Fibroblast of lung (primary cell): Measurements from ENCODE around the gene C19orf81. TPM values are rescaled to one million over a fixed set of nuclear protein-coding genes. Genes with fewer than 3 reads are reported as not detected.
"Not testable (repeated sequence)": the region's sequence is repeated elsewhere in the genome, so short reads cannot be mapped to it uniquely, and the experiment has no call there.

Source experiments
- DNase-seq, 2 donors: peaks; one replicate each; pipeline versions ENCODE4 v3.0.0 to v3.0.0-alpha.2; 2010; ENCODE audit warnings: low read depth in 2 of 2
- H2AFZ ChIP-seq: 2 replicates; pipeline ENCODE4 v1.5.1; 2012; ENCODE audit warnings: low read length, control low read depth, inconsistent platforms
- H3K27ac ChIP-seq: 2 replicates; pipeline ENCODE4 v1.5.1; 2011; ENCODE audit warnings: low read length, control low read depth; ENCODE audit not compliant: insufficient read depth
- H3K27me3 ChIP-seq: 2 replicates; pipeline ENCODE4 v1.5.1; 2011; ENCODE audit warnings: mild to moderate bottlenecking, low read length; ENCODE audit not compliant: control insufficient read depth, insufficient read depth
- H3K36me3 ChIP-seq: 2 replicates; pipeline ENCODE4 v1.5.1; 2011; ENCODE audit warnings: low read length; ENCODE audit not compliant: control insufficient read depth, insufficient read depth
- H3K4me1 ChIP-seq: 2 replicates; pipeline ENCODE4 v1.5.1; 2011; ENCODE audit warnings: low read length; ENCODE audit not compliant: control insufficient read depth, insufficient read depth; ENCODE audit errors: extremely low read depth
- H3K4me2 ChIP-seq: 2 replicates; pipeline ENCODE4 v1.5.1; 2011; ENCODE audit warnings: low read length, control low read depth; ENCODE audit not compliant: insufficient read depth; ENCODE audit errors: extremely low read depth
- H3K4me3 ChIP-seq, 4 experiments: fragments of 200-600 bp in 1 of 4; sonication (generic) in 1 of 4; replicated peaks in 1 of 4; 2 replicates each; pipeline ENCODE4 v1.5.1; 2011 to 2016; ENCODE audit warnings: low read length in 4 of 4, low read depth in 3 of 4, mild to moderate bottlenecking in 3 of 4, control low read depth in 2 of 4, inconsistent platforms in 1 of 4, mixed read lengths in 1 of 4; ENCODE audit not compliant: insufficient read depth in 1 of 4; ENCODE audit errors: control extremely low read depth in 1 of 4
- H3K79me2 ChIP-seq: 2 replicates; pipeline ENCODE4 v1.5.1; 2012; ENCODE audit warnings: mild to moderate bottlenecking, low read length, inconsistent platforms; ENCODE audit not compliant: control insufficient read depth, insufficient read depth
- H3K9ac ChIP-seq: 2 replicates; pipeline ENCODE4 v1.5.1; 2011; ENCODE audit warnings: mild to moderate bottlenecking, low read length, control low read depth; ENCODE audit not compliant: insufficient read depth
- H3K9me3 ChIP-seq: 2 replicates; pipeline ENCODE4 v1.5.1; 2012; ENCODE audit warnings: low read depth, low read length; ENCODE audit not compliant: control insufficient read depth, insufficient read depth
- H4K20me1 ChIP-seq: 2 replicates; pipeline ENCODE4 v1.5.1; 2011; ENCODE audit warnings: low read length; ENCODE audit not compliant: control insufficient read depth, insufficient read depth; ENCODE audit errors: extremely low read depth
- EZH2 ChIP-seq: IDR thresholded peaks from 2 replicates; pipeline ENCODE4 v1.5.1; 2012; ENCODE audit warnings: low read length, control low read depth, mild to moderate bottlenecking; ENCODE audit errors: missing control alignments
- polyA plus RNA-seq, 2 donors: library from polyadenylated mRNA; depleted of rRNA in 1 of 2; stranded (reverse) in 1 of 2; unstranded in 1 of 2; fragments of >200 nt; gene quantifications; 2 replicates each; pipeline ENCODE4 v1.2.1, GENCODE V29; 2011 to 2012; ENCODE audit warnings: missing spikeins in 1 of 2
- total RNA-seq: library from RNA; depleted of rRNA; stranded (reverse); fragments of >200 nt; gene quantifications from 2 replicates; pipeline ENCODE4 v1.2.1, GENCODE V29; 2014
- TF ChIP-seq, protein P1 (sequence below), 2 donors: IDR thresholded peaks in 1 of 2; conservative IDR thresholded peaks in 1 of 2; 1 replicate in 1 of 2; 2 replicates in 1 of 2; pipeline ENCODE4 v1.5.1; 2011 to 2012; ENCODE audit warnings: low read length in 2 of 2, control low read depth in 1 of 2, inconsistent platforms in 1 of 2, low read depth in 1 of 2, mild to moderate bottlenecking in 1 of 2

C19orf81 gene
- total and polyA plus RNA-seq, 2 donors (not counting 1 experiment from before 2014, with no cell fraction given) = not detected

DNA sequence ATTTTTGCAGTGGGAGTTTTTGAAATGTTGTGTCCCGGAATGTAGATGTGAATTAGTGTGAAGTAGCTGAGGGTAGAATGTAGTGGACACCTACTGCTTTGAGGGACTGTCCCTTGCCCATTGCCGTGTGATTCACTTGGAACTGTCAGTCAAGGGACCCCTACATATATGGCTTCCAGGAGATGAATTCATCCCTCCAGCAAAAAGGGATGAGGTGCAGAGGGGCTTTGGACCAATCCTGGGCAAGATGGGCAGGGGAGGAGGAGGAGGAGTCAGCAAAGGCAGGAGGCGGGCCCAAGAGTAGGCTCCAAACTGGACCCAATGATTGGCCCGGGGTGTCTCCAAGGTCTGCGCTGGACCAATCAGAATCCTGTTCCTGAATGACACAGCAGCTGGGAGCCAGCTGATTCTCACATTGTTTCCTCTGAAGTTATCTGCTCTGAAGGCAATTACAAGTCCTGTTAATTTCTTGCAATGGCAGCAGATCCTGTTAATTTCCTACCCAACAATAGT is 28.8 kb upstream of the C19orf81 start:
- not testable (repeated sequence) for H3K36me3 ChIP-seq, H3K4me1 ChIP-seq, H3K9ac ChIP-seq, H3K27ac ChIP-seq, DNase-seq, H3K79me2 ChIP-seq, H2AFZ ChIP-seq, H3K4me3 ChIP-seq, H3K9me3 ChIP-seq, H4K20me1 ChIP-seq, H3K27me3 ChIP-seq, H3K4me2 ChIP-seq

DNA sequence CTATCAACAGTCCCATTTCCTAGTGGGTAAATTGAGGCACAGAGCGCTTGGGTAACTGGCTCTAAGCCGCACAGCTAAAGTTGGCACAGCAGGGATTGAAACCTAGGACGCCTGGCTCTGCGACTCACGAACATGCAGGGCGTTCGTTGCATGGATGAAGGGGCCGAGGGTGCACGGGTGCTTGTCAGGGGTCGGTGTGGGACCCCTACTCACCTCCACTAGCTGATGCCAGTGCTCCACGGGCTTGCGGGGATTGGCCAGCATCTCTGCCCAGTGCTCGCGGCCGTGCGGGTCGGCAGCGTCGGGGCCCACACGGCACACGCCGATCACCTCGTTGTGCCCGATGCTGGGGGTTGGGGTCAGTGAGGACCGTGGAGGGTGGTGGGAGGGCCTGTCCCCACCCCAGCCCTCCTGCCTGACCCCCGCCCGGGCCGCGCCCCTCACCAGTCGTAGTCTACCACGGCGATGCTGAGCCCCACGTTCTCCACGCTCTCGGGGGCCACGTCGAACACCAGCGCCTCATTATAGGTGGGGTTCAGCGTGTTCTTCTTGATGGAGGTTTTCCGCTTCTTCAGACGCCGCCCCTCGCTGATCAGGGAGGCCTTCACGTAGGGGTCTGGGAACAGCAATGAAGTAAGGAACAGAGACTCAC is 24.2 kb upstream of the C19orf81 start:
- H3K36me3 ChIP-seq = no peaks in the 10 kb centered on the region
- H3K4me3 ChIP-seq = no peak overlapping the region
- H3K4me2 ChIP-seq = no peak overlapping the region
- no peaks in the 10 kb centered on the region for H3K79me2 ChIP-seq
- no peaks in the 10 kb centered on the region for H3K9me3 ChIP-seq
- H4K20me1 ChIP-seq = no peaks in the 10 kb centered on the region
- H3K9ac ChIP-seq = no peak overlapping the region
- no peaks in the 10 kb centered on the region for H3K4me1 ChIP-seq
- H3K27ac ChIP-seq = no peak overlapping the region
- TF ChIP-seq EZH2 = no peak
- TF ChIP-seq, protein P1, sequence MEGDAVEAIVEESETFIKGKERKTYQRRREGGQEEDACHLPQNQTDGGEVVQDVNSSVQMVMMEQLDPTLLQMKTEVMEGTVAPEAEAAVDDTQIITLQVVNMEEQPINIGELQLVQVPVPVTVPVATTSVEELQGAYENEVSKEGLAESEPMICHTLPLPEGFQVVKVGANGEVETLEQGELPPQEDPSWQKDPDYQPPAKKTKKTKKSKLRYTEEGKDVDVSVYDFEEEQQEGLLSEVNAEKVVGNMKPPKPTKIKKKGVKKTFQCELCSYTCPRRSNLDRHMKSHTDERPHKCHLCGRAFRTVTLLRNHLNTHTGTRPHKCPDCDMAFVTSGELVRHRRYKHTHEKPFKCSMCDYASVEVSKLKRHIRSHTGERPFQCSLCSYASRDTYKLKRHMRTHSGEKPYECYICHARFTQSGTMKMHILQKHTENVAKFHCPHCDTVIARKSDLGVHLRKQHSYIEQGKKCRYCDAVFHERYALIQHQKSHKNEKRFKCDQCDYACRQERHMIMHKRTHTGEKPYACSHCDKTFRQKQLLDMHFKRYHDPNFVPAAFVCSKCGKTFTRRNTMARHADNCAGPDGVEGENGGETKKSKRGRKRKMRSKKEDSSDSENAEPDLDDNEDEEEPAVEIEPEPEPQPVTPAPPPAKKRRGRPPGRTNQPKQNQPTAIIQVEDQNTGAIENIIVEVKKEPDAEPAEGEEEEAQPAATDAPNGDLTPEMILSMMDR (conservative IDR thresholded peaks at IDR 0.05 in 1 of 2, IDR thresholded peaks at IDR 0.05 in 1 of 2; ENCODE audit: low read depth in 1 of 2, low read length in 2 of 2) = no peak
- no peak overlapping the region for H2AFZ ChIP-seq
- H3K27me3 ChIP-seq = no peaks in the 10 kb centered on the region
- DNase-seq = no peak

DNA sequence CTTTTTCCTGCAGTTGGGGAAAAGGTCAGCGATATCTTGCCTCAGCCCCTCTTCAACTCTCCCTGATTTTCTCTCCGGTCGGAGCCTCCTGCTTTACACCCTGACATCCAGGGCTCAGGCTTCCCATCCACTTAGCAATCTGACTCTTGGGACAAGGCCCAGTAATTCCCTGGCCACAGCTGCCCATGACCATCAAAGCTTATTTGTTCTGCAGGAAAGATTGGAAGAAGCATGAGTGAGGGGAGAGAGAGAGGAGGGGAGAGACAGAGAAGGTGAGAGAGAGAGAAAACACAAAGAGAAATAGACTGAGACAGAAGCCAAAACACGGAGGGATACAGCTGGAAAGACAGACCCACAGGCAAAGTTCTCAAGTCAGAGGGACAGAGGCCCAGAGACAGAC is 23.2 kb upstream of the C19orf81 start:
- no peak overlapping the region for H3K4me2 ChIP-seq
- H3K9me3 ChIP-seq = no peaks in the 10 kb centered on the region
- H4K20me1 ChIP-seq = no peaks in the 10 kb centered on the region
- no peaks in the 10 kb centered on the region for H3K36me3 ChIP-seq
- no peak overlapping the region for H3K9ac ChIP-seq
- H3K27me3 ChIP-seq = no peaks in the 10 kb centered on the region
- no peak overlapping the region for H3K4me3 ChIP-seq
- H3K4me1 ChIP-seq = no peaks in the 10 kb centered on the region
- no peak overlapping the region for H3K27ac ChIP-seq
- TF ChIP-seq EZH2 = no peak
- H3K79me2 ChIP-seq = no peaks in the 10 kb centered on the region
- H2AFZ ChIP-seq = no peak overlapping the region
- DNase-seq = no peak

DNA sequence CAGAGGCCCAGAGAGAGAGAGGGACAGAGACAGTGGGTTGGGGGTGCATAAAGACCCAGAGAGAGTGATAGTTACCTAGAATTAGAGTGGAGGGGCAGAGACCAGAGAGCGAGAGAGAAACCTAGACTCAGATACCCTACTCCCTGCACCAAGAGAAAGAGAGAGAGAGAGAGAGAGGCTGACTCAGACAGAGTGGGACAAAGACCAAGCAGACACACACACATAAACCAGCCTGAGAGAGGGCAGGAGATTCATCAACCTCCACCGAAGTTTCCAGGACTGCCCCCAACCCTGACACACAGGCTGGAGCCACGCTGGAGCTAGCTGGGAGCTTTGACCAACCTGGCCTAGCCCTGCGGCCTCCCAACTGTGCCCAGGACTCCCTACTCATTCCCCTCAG is 22.4 kb upstream of the C19orf81 start:
- Histone ChIP-seq H3K4me2 (no peak overlapping the region), H3K9ac (no peak overlapping the region), H3K79me2 (no peaks in the 10 kb centered on the region), H3K4me1 (no peaks in the 10 kb centered on the region), H2AFZ (no peak overlapping the region), H3K4me3 (no peak overlapping the region), H3K9me3 (no peaks in the 10 kb centered on the region), H4K20me1 (no peaks in the 10 kb centered on the region), H3K27me3 (no peaks in the 10 kb centered on the region), H3K36me3 (no peaks in the 10 kb centered on the region), H3K27ac (no peak overlapping the region)
- no peak for DNase-seq
- TF ChIP-seq, protein P1 (conservative IDR thresholded peaks at IDR 0.05 in 1 of 2, IDR thresholded peaks at IDR 0.05 in 1 of 2; ENCODE audit: low read depth in 1 of 2, low read length in 2 of 2) = no peak
- no peak for TF ChIP-seq EZH2
